Activated CD8-positive, alpha-beta memory T cell treated with anti-CD3 and anti-CD28 coated beads, Interleukin-2, amount 50 U/mL, for 48 hours (primary cell): ENCODE results near the gene TMEM185B.

Experiments used
- DNase-seq: peaks from one replicate; pipeline ENCODE4 v3.0.0-alpha.2; 2020

The TMEM185B gene

GRCh38 chr2:120230515-120231471 lies 7.6 kb upstream of the TMEM185B start:
- no peak for DNase-seq

GRCh38 chr2:120229341-120229740 lies 6.1 kb upstream of the TMEM185B start:
- no peak for DNase-seq

- DNase-seq, result no peak
Observed at GRCh38 chr2:120228503-120228902, 5.3 kb upstream of the TMEM185B start.

DNA sequence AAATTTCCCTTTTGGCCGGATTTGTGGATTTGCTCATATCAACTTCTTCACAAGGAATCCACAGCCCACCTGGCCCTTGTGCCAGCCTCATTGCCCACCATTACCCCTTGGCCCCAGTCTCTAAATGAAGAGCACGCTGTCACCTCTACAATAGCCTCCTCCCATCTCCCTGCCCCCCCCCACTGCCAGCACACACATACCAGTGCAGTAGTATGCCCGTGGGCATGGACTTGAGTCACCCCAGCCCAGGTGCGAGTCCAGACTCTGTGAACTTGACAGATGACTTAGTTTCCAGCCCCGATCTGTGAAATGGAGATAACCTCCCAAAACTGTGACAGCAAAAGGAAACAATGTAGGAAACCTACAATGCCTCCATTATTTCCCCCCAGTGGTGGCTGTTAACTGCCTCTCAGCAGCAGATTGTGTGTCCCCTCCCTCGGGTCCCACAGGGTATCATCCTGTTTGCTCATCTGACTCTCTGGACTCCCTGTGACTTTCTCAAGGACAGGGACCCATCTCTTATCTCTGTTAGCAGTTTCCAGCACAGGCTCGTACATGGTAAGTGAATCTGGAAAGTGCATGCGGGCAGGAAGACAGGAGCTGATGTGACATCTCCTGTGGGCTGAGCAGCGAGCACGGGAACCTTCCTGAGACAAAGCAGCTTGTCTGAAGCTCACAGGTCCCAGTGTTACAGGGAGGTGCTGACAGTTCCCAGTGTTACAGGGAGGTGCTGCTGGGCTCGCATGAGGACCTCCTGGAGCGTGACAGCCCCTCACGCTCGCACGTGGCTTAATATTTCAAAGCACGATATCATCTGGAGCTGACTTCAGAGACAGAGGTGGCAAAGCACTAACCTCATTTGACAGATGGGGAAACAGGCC lies 4.2 kb upstream of the TMEM185B start:
- DNase-seq, result no peak

DNA sequence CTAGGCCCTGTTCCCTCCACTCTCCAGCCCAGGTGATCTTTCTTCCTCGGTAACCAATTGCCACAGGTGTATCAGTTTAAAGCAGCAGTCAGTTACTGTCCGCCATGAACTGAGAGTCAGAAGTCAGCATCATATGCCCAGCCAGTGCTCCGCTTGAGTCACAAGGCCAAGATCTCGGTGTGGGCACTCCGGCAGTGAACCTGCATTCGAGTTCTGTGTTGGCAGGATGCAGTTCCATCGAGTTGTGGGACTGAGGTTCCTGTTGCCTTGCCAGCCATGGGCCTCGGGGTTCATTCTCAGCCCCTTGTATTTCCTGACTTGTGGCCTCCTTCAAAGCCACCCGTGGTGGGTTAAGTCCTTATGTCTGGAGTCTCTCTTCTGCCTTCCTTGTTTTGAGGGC lies 3.1 kb upstream of the TMEM185B start:
- DNase-seq, result no peak

- no peak for DNase-seq
Observed at GRCh38 chr2:120225549-120226065, 2.4 kb upstream of the TMEM185B start.

DNA sequence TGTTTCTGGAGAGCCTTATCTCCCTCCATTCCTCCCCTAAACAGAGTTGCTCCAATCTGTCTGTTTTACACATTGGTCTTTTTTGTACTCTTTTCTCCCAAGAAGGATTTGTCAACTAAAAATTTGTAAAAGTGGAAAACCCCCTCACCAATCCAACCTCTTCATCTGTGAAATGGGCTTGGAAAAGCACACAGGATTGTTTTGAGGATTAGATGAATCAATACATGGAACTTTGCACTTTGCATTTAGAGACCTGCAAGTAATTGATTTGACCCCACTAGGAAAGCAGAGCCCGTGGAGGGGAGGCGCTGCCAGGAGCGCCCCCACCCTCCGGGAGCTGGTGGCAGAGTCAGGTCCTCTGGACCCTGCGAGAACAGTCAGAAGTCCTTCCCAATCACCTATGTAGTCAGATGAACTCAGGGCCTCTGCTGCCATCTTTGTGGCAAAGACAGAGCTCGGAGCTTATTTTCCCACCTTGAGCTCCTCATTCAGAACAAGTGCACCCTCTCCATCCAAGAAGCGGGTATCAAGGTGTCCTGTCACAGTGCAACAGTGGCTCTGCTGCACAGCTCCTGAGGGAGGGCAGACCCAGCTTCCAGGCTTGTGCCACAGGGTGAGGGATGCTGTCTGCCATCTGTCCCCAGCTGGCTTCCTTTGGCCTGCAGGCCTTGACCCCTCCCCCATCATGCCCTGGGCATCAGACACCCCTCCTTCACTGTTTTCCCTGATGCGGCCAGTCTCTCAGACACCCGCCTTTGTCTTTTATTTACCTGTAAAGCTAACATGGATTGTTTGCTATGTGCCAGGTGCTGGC lies 1.7 kb upstream of the TMEM185B start:
- DNase-seq, result no peak

- no peak for DNase-seq
Observed at GRCh38 chr2:120224256-120224655, 1.1 kb upstream of the TMEM185B start.

DNA sequence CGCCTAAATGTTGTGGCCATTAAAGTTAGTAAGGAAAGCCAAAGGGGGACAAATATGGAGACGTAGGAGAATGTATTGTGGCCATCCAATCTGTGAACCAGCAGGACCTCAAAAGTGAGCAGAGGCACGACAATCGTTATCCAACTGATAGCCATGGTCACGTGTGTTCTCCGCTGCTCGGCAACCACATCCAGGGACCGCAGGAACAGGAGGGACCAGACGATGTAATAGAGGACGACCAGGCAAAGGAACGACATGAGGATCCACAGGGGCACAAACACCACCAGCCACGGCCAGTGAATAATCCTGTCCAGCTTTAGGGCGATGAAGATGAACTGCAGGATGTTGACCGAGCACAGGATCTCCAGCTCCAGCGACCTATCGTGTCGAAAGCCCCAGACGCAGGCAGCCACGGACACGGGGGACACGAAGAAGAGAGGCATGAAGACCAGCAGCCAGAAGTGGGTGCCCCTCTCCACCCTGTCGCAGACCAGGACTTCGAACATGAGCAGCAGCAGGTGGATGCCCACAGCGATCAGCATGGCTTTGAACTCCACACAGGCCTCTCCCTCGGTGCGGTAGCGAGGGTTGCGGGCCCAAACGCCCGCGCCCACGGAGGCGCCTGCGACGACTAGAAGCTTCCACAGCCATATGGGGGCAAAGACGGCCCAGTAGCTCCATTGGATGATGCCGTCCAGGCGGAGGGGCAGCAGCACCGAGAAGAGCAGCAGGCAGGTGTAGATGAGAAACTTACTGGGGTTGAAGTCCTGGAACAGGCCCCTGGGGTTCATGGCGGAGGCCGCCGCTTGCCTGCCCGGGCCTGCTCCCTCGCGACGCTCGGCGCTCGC lies 790 bp downstream of the TMEM185B start:
- DNase-seq, result no peak

DNA sequence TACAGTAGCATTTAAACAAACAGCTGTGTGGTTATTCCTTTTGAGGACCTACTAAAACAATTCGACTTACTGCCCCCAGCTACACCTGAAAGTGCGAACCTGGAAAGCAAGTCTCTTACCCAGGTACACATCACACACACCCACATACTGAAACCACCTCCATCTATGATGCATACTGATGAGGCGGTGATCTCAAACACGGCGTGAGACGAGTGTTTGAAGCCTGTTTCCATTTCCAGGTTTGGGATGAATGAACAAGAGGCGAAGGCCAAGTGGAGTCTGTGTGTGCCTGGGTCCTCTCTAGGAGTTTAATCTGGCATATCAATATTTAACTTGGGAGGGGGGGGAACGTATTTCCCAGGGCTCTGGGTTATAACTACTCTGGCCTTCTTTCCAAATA lies 1.6 kb downstream of the TMEM185B start:
- DNase-seq, result peak; percentile 47

- DNase-seq, result peak; percentile 29
Observed at GRCh38 chr2:120220756-120221155, 2.4 kb downstream of the TMEM185B start.

GRCh38 chr2:120219766-120220165 lies 3.4 kb downstream of the TMEM185B start:
- peak; percentile 43 for DNase-seq

DNA sequence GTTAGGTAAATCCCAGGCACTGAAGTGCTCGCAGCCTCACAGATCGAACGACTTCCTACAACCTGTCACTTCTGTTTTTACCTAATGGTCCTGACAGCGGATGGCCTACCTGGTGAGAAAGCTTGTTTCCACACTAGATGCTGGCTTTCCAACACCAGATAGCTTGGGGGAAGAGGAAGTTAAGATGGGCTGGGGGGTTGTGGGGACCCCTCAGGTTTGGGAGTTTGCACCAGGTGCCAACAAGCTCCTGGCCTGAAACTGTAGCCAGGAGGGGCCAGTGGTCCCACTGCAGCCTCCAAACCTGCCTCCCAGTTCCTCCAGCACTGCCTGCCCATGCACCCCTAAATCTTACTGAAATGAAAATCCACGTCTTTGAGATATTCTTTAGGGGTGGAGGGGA lies 3.9 kb downstream of the TMEM185B start:
- DNase-seq, result no peak

GRCh38 chr2:120218181-120218580 lies 5.0 kb downstream of the TMEM185B start:
- no peak for DNase-seq

GRCh38 chr2:120210270-120210693 lies 12.9 kb downstream of the TMEM185B start:
- no peak for DNase-seq

- DNase-seq, result no peak
Observed at GRCh38 chr2:120209427-120210269, 13.6 kb downstream of the TMEM185B start.

DNA sequence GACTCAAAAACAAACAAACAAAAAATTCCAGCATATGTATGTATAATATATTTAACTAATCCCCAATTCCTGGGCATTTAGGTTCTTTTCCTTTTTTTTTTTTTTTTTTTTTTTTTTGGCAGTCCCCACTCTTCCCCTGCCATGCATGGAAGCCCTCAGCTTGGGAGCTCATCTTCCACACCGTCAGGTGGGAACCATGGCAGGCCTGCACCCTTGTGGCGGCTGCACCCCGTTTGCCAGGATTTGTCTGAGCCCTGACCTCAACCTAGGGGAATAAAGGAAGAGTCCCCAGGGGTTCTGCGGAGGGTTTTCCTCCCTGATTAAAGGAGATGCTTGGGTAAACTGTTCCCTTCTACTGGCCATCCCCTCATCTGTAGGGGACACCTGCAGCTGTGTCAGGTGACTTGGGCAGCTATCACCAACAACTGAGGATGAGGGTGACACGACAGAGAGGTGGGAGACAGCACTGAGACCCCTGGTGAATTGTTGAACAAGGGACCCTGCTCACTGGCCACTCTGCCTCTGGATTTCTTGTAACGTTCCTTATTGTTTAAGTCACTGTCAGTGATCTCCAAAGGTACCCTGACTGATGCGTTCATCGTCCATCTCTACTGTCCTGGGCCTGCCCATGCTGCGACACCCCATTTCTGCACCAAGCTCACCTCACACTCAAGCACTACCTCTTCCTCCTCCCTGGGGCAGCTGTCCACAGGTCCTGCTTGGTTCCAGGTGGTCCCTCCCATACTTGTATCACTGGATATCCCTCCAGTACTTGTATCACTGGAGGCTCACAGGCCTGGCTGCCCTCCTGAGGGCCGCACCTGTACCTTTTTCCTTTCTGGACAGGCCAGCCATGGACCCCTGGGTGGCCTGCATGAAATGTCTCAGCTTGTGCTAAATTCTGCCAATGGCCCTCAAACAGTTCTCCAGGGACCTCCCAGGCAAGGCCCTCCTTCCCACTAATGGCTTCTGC lies 14.5 kb downstream of the TMEM185B start:
- no peak for DNase-seq

- peak; percentile 89 for DNase-seq
Observed at GRCh38 chr2:120206022-120206581, 17.1 kb downstream of the TMEM185B start.
